ENCODE data around the gene SMURF1. TPM values are rescaled to one million over a fixed set of nuclear protein-coding genes. Genes with fewer than 3 reads are reported as not detected.
A peak's percentile ranks its signal among the peaks of the same experiment; 100 is the strongest.

The SMURF1 gene
- total RNA-seq, 2 donors from 2014 or later = 28.2 to 28.4 TPM

- ATAC-seq (peak; percentile 24), DNase-seq (peak in 1 of 2 donors; percentile 32)
- intact Hi-C loops (cut with DNase I, micrococcal nuclease) = loop anchor here in 1 of 2 donors (10.0 kb wide), 1 partner anchor 277 kb away; no protein-coding TSS in a partner anchor
Observed at GRCh38 chr7:99038086-99038855, 105.6 kb downstream of the SMURF1 start.

- intact Hi-C loops (cut with DNase I, micrococcal nuclease) = loop anchor here in 1 of 2 donors (10.0 kb wide), 1 partner anchor 277 kb away; no protein-coding TSS in a partner anchor
- no peak for DNase-seq
- no peak for ATAC-seq
Observed at GRCh38 chr7:99037327-99037940, 106.5 kb downstream of the SMURF1 start.

- no peak for ATAC-seq
- no peak for DNase-seq
- intact Hi-C loops (cut with DNase I, micrococcal nuclease) = loop anchor here in 1 of 2 donors (10.0 kb wide), 1 partner anchor 278 kb away; no protein-coding TSS in a partner anchor
Observed at GRCh38 chr7:99036546-99037111, 107.3 kb downstream of the SMURF1 start.

GRCh38 chr7:99035723-99036545 lies 108.0 kb downstream of the SMURF1 start:
- ATAC-seq (no peak), DNase-seq (no peak)
- intact Hi-C loops (cut with DNase I, micrococcal nuclease) = loop anchor here in 1 of 2 donors (10.0 kb wide), 1 partner anchor 279 kb away; no protein-coding TSS in a partner anchor

GRCh38 chr7:99034932-99035722 lies 108.8 kb downstream of the SMURF1 start:
- ATAC-seq = no peak
- no peak for DNase-seq
- intact Hi-C loops (cut with DNase I, micrococcal nuclease) = loop anchor here in 1 of 2 donors (10.0 kb wide), 1 partner anchor 280 kb away; no protein-coding TSS in a partner anchor

GRCh38 chr7:99033765-99034164 lies 110.1 kb downstream of the SMURF1 start:
- ATAC-seq = no peak
- no peak for DNase-seq
- intact Hi-C loops (cut with DNase I, micrococcal nuclease) = loop anchor here in 1 of 2 donors (10.0 kb wide), 1 partner anchor 281 kb away; no protein-coding TSS in a partner anchor

- ATAC-seq = no peak
- intact Hi-C loops (cut with DNase I, micrococcal nuclease) = loop anchor here in 1 of 2 donors (10.0 kb wide), 1 partner anchor 282 kb away; no protein-coding TSS in a partner anchor
- DNase-seq = no peak
Observed at GRCh38 chr7:99032928-99033327, 111.0 kb downstream of the SMURF1 start.

GRCh38 chr7:99031496-99031895 lies 112.4 kb downstream of the SMURF1 start:
- ATAC-seq (no peak), DNase-seq (no peak)
- intact Hi-C loops (cut with DNase I, micrococcal nuclease) = loop anchor here in 1 of 2 donors (10.0 kb wide), 1 partner anchor 283 kb away; no protein-coding TSS in a partner anchor

GRCh38 chr7:99030951-99031350 lies 113.0 kb downstream of the SMURF1 start:
- DNase-seq = no peak
- ATAC-seq = no peak
- intact Hi-C loops (cut with DNase I, micrococcal nuclease) = loop anchor here in 1 of 2 donors (10.0 kb wide), 1 partner anchor 284 kb away; no protein-coding TSS in a partner anchor

- intact Hi-C loops (cut with DNase I, micrococcal nuclease) = loop anchor here in 1 of 2 donors (10.0 kb wide), 1 partner anchor 284 kb away; no protein-coding TSS in a partner anchor
- no peak for DNase-seq
- ATAC-seq = no peak
Observed at GRCh38 chr7:99030457-99030856, 113.5 kb downstream of the SMURF1 start.

- DNase-seq (no peak), ATAC-seq (no peak)
- intact Hi-C loops (cut with DNase I, micrococcal nuclease) = loop anchor here in 1 of 2 donors (10.0 kb wide), 1 partner anchor 285 kb away; no protein-coding TSS in a partner anchor
Observed at GRCh38 chr7:99029466-99030435, 114.2 kb downstream of the SMURF1 start.

- ATAC-seq (no peak), DNase-seq (no peak)
- intact Hi-C loops (cut with DNase I, micrococcal nuclease) = no loop called here
Observed at GRCh38 chr7:99028261-99028973, 115.5 kb downstream of the SMURF1 start.

GRCh38 chr7:99027841-99028240 lies 116.1 kb downstream of the SMURF1 start:
- intact Hi-C loops (cut with DNase I, micrococcal nuclease) = no loop called here
- ATAC-seq (no peak), DNase-seq (no peak)

GRCh38 chr7:99027241-99027640 lies 116.7 kb downstream of the SMURF1 start:
- ATAC-seq (no peak), DNase-seq (no peak)
- intact Hi-C loops (cut with DNase I, micrococcal nuclease) = no loop called here

- ATAC-seq (peak; percentile 83), DNase-seq (no peak)
- intact Hi-C loops (cut with DNase I, micrococcal nuclease) = no loop called here
Observed at GRCh38 chr7:99024066-99024465, 119.8 kb downstream of the SMURF1 start.
